GM21526 (cell line): Measurements from ENCODE around the gene CD86.
"Not testable (repeated sequence)": the region's sequence is repeated elsewhere in the genome, so short reads cannot be mapped to it uniquely, and the experiment has no call there.

ENCODE experiments used
- ATAC-seq: cut with Tn5 transposase; IDR thresholded peaks from one replicate; pipeline ENCODE4 v1.9.1; 2021; ENCODE audit warnings: moderate library complexity; ENCODE audit not compliant: unreplicated experiment, low FRiP score

The CD86 gene

GRCh38 chr3:122055215-122055614 is at the start of gene CD86:
Gene CD86 (plus strand): TSS chr3:122055362. CDS start chr3:122055490, 128 bp downstream.
- peak; percentile 94 for ATAC-seq

GRCh38 chr3:122006267-122006666 is 48.9 kb upstream of the CD86 start:
- no peak for ATAC-seq

- no peak for ATAC-seq
Measured at GRCh38 chr3:122008166-122008565, 47.0 kb upstream of the CD86 start.

GRCh38 chr3:122010506-122010905 is 44.7 kb upstream of the CD86 start:
- no peak for ATAC-seq

- ATAC-seq: no peak
Measured at GRCh38 chr3:122011396-122011795, 43.8 kb upstream of the CD86 start.

- no peak for ATAC-seq
Measured at GRCh38 chr3:122012821-122013220, 42.3 kb upstream of the CD86 start.

- no peak for ATAC-seq
Measured at GRCh38 chr3:122013448-122013925, 41.7 kb upstream of the CD86 start.

- ATAC-seq: peak; percentile 72
Measured at GRCh38 chr3:122014741-122015140, 40.4 kb upstream of the CD86 start.

- ATAC-seq: no peak
Measured at GRCh38 chr3:122019493-122019892, 35.7 kb upstream of the CD86 start.

- ATAC-seq: no peak
Measured at GRCh38 chr3:122021037-122021436, 34.1 kb upstream of the CD86 start.

- no peak for ATAC-seq
Measured at GRCh38 chr3:122021811-122022401, 33.3 kb upstream of the CD86 start, which contains the start of gene ILDR1. Gene ILDR1 (minus strand): TSS chr3:122022247. CDS start chr3:122022077, 170 bp downstream.

- no peak for ATAC-seq
Measured at GRCh38 chr3:122023335-122023910, 31.7 kb upstream of the CD86 start.

- no peak for ATAC-seq
Measured at GRCh38 chr3:122024800-122025199, 30.4 kb upstream of the CD86 start.

- peak; percentile 85 for ATAC-seq
Measured at GRCh38 chr3:122025296-122025695, 29.9 kb upstream of the CD86 start.

GRCh38 chr3:122030381-122031122 is 24.6 kb upstream of the CD86 start:
- peak; percentile 44 for ATAC-seq

- peak; percentile 38 for ATAC-seq
Measured at GRCh38 chr3:122031123-122031468, 24.1 kb upstream of the CD86 start.

GRCh38 chr3:122032531-122032930 is 22.6 kb upstream of the CD86 start:
- no peak for ATAC-seq

GRCh38 chr3:122033023-122033422 is 22.1 kb upstream of the CD86 start:
- ATAC-seq: no peak

- not testable (repeated sequence) for ATAC-seq
Measured at GRCh38 chr3:122047296-122047695, 7.9 kb upstream of the CD86 start.

- not testable (repeated sequence) for ATAC-seq
Measured at GRCh38 chr3:122047773-122048172, 7.4 kb upstream of the CD86 start.

- ATAC-seq: no peak
Measured at GRCh38 chr3:122052968-122053367, 2.2 kb upstream of the CD86 start.

GRCh38 chr3:122057671-122058070 is 2.5 kb downstream of the CD86 start:
- ATAC-seq: no peak
